OCI-LY1 (cell line): Measurements from ENCODE around the gene CDKN2B.

Experiments
- H2AFZ ChIP-seq: fragments of 200-600 bp; sonication (generic), shearing (Covaris generic); 2 replicates; pipeline ENCODE4 v1.6.0; 2014; ENCODE audit warnings: antibody characterized with exemption, mild to moderate bottlenecking, low read length
- H3F3A ChIP-seq: fragments of 200-600 bp; sonication (generic), shearing (Covaris generic); 2 replicates; pipeline ENCODE4 v1.6.0; 2014; ENCODE audit warnings: mild to moderate bottlenecking, antibody characterized with exemption, low read length, moderate library complexity; ENCODE audit not compliant: insufficient read depth
- H3K27ac ChIP-seq: fragments of 200-600 bp; sonication (generic); 2 replicates; pipeline ENCODE4 v1.5.1; 2014; ENCODE audit warnings: low read length, mixed run types, mild to moderate bottlenecking, low read depth; ENCODE audit not compliant: poor library complexity, severe bottlenecking
- H3K27me3 ChIP-seq: fragments of 200-600 bp; sonication (generic); 2 replicates; pipeline ENCODE4 v1.6.0; 2014; ENCODE audit warnings: antibody characterized with exemption, mild to moderate bottlenecking, low read length, moderate library complexity; ENCODE audit not compliant: insufficient read depth
- H3K36me3 ChIP-seq: fragments of 200-600 bp; sonication (generic); 2 replicates; pipeline ENCODE4 v1.6.1; 2014; ENCODE audit warnings: mild to moderate bottlenecking, antibody characterized with exemption, low read length, moderate library complexity, mixed read lengths; ENCODE audit not compliant: insufficient read depth
- H3K4me1 ChIP-seq: fragments of 200-600 bp; sonication (generic); 2 replicates; pipeline ENCODE4 v1.5.1; 2014; ENCODE audit warnings: mild to moderate bottlenecking, low read length, moderate library complexity; ENCODE audit not compliant: insufficient read depth, severe bottlenecking
- H3K4me2 ChIP-seq: fragments of 200-600 bp; sonication (generic), shearing (Covaris generic); 2 replicates; pipeline ENCODE4 v1.6.1; 2014; ENCODE audit warnings: low read length
- H3K4me3 ChIP-seq: fragments of 200-600 bp; sonication (generic); 2 replicates; pipeline ENCODE4 v1.5.1; 2014; ENCODE audit warnings: low read length, low read depth, mild to moderate bottlenecking, mixed read lengths; ENCODE audit not compliant: poor library complexity, severe bottlenecking
- H3K79me2 ChIP-seq: fragments of 200-600 bp; shearing (Covaris generic); 2 replicates; pipeline ENCODE4 v1.6.1; 2016; ENCODE audit warnings: mixed run types, low read length, mixed read lengths; ENCODE audit not compliant: insufficient read depth
- H3K9ac ChIP-seq: fragments of 200-600 bp; sonication (generic), shearing (Covaris generic); 2 replicates; pipeline ENCODE4 v1.6.1; 2014; ENCODE audit warnings: mild to moderate bottlenecking, low read length, mixed read lengths
- H3K9me2 ChIP-seq: fragments of 200-600 bp; sonication (generic), shearing (Covaris generic); 2 replicates; pipeline ENCODE4 v1.6.1; 2014; ENCODE audit warnings: low read depth, mild to moderate bottlenecking, low read length, mixed read lengths
- H3K9me3 ChIP-seq: fragments of 200-600 bp; shearing (Covaris generic); 2 replicates; pipeline ENCODE4 v1.6.1; 2014; ENCODE audit warnings: low read length, mixed read lengths
- H4K20me1 ChIP-seq: fragments of 200-600 bp; sonication (generic), shearing (Covaris generic); 2 replicates; pipeline ENCODE4 v1.6.0; 2016; ENCODE audit warnings: mild to moderate bottlenecking, low read length; ENCODE audit not compliant: insufficient read depth
- EZH2 ChIP-seq: fragments of 200-600 bp; sonication (generic), shearing (Covaris generic); IDR thresholded peaks from 2 replicates; pipeline ENCODE4 v1.8.0; 2017; ENCODE audit warnings: borderline replicate concordance, mixed run types, mild to moderate bottlenecking, antibody characterized with exemption, low read length, moderate library complexity, mixed read lengths
- TF ChIP-seq, protein P1 (sequence below): fragments of 200-600 bp; sonication (generic), shearing (Covaris generic); IDR thresholded peaks from 2 replicates; pipeline ENCODE4 v1.5.1; 2017; ENCODE audit warnings: mild to moderate bottlenecking, antibody characterized with exemption, low read length, moderate library complexity, mixed read lengths

Gene CDKN2B

DNA sequence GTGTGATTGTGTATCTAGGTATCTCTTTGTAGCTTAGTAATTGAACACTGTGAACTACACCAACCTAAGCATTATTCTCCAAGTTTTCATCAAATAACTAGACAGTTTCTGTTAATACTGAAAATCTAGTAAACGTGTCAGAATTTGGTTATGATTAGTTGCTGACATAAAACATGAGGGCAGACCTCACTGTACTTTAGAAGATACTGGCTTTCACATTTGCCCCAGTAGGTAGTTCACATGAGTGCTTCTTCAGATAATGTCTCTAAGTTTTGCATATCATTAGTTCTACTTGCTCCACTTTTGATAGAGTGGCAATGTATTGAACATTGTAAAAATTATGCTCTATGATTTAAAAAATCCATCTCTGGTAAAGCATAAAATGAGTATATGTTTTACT, 7.1 kb downstream of the CDKN2B start:
- no peak overlapping the region for H3K4me2 ChIP-seq
- no peak overlapping the region for H2AFZ ChIP-seq
- H3K36me3 ChIP-seq: peaks cover 7% of the 10 kb centered on the region; the same call in 1 of the 2 replicates
- no peak overlapping the region for H3K9ac ChIP-seq
- no peaks in the 10 kb centered on the region for H3K9me2 ChIP-seq
- no peaks in the 10 kb centered on the region for H3K9me3 ChIP-seq
- no peak overlapping the region for H3K27ac ChIP-seq
- peaks cover 44% of the 10 kb centered on the region for H3K4me1 ChIP-seq
- H3K4me3 ChIP-seq: no peak overlapping the region
- no peaks in the 10 kb centered on the region for H3F3A ChIP-seq
- H3K27me3 ChIP-seq: no peaks in the 10 kb centered on the region
- H3K79me2 ChIP-seq: peaks cover 23% of the 10 kb centered on the region
- H4K20me1 ChIP-seq: no peaks in the 10 kb centered on the region
- TF ChIP-seq, protein P1, sequence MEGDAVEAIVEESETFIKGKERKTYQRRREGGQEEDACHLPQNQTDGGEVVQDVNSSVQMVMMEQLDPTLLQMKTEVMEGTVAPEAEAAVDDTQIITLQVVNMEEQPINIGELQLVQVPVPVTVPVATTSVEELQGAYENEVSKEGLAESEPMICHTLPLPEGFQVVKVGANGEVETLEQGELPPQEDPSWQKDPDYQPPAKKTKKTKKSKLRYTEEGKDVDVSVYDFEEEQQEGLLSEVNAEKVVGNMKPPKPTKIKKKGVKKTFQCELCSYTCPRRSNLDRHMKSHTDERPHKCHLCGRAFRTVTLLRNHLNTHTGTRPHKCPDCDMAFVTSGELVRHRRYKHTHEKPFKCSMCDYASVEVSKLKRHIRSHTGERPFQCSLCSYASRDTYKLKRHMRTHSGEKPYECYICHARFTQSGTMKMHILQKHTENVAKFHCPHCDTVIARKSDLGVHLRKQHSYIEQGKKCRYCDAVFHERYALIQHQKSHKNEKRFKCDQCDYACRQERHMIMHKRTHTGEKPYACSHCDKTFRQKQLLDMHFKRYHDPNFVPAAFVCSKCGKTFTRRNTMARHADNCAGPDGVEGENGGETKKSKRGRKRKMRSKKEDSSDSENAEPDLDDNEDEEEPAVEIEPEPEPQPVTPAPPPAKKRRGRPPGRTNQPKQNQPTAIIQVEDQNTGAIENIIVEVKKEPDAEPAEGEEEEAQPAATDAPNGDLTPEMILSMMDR: no peak
- TF ChIP-seq EZH2: no peak

DNA sequence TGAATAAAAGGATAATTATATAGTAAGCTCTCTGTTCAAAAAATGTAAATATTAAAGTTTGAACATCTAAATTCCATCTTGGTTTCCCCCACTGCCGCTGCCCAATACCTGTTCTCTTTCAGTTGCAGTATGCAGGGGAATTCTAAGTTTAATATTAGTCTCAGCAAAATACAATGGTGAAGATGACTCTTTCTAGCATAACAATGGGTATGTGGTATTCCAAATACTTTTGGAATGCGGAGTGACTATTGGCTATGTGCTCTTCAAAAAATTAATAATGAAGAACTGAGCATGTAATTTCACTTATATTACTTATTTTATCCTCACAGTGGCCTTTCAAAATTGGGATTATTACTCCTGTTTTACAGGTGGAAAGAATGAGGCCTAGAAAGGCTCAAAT, 11.1 kb downstream of the CDKN2B start:
- no peak overlapping the region for H3K4me2 ChIP-seq
- H4K20me1 ChIP-seq: no peaks in the 10 kb centered on the region

DNA sequence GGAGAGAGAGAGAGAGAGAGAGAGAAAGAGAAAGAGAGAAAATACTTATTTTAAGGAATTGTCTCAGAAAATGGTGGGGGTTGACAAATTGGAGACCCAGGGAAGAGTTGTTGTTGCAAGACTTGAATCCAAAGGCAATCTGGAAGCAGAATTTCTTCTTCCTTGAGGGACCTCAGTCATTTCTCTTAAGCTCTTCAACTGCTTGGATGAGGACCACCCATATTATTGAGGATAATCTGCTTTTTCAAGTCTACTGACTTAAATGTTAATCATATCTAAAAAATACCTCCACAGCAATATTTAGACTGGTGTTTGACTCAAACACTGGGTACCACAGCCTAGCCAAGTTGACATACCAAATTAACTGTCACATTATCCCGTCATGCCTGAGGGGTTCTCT, 11.6 kb downstream of the CDKN2B start:
- Histone ChIP-seq H3K4me2 (no peak overlapping the region), H3K9me2 (no peaks in the 10 kb centered on the region), H3K27me3 (no peaks in the 10 kb centered on the region), H3K27ac (no peak overlapping the region), H3K79me2 (peaks cover 33% of the 10 kb centered on the region), H3F3A (no peaks in the 10 kb centered on the region), H3K9me3 (no peaks in the 10 kb centered on the region), H3K9ac (no peak overlapping the region), H4K20me1 (no peaks in the 10 kb centered on the region), H2AFZ (no peak overlapping the region), H3K4me3 (no peak overlapping the region), H3K4me1 (peaks cover 22% of the 10 kb centered on the region), H3K36me3 (0 out of 2 replicates have a peak, but pooled peaks cover 19% of the 10 kb centered on the region)
- TF ChIP-seq, protein P1: no peak
- TF ChIP-seq EZH2: no peak

More for the DNA sequence above, 11.1 kb downstream of the CDKN2B start:
- H3K4me1 ChIP-seq: peaks cover 23% of the 10 kb centered on the region
- H3K4me3 ChIP-seq: no peak overlapping the region
- H3K36me3 ChIP-seq: 0 out of 2 replicates have a peak, but pooled peaks cover 17% of the 10 kb centered on the region
- peaks cover 33% of the 10 kb centered on the region for H3K79me2 ChIP-seq
- no peaks in the 10 kb centered on the region for H3K9me2 ChIP-seq
- no peak for TF ChIP-seq EZH2
- TF ChIP-seq, protein P1: no peak
- H3K27ac ChIP-seq: no peak overlapping the region
- H3F3A ChIP-seq: no peaks in the 10 kb centered on the region
- H3K27me3 ChIP-seq: no peaks in the 10 kb centered on the region
- no peaks in the 10 kb centered on the region for H3K9me3 ChIP-seq
- H2AFZ ChIP-seq: no peak overlapping the region
- H3K9ac ChIP-seq: no peak overlapping the region
